NCI-H748 (cell line): ENCODE data around the gene FOXB2.
"Not testable (repeated sequence)": the region's sequence is repeated elsewhere in the genome, so short reads cannot be mapped to it uniquely, and the experiment has no call there.

ENCODE experiments used
- DNase-seq: peaks from one replicate; lab custom pipeline; 2025; ENCODE audit not compliant: unreplicated experiment; lab: John Stamatoyannopoulos, UW

FOXB2 gene

DNA sequence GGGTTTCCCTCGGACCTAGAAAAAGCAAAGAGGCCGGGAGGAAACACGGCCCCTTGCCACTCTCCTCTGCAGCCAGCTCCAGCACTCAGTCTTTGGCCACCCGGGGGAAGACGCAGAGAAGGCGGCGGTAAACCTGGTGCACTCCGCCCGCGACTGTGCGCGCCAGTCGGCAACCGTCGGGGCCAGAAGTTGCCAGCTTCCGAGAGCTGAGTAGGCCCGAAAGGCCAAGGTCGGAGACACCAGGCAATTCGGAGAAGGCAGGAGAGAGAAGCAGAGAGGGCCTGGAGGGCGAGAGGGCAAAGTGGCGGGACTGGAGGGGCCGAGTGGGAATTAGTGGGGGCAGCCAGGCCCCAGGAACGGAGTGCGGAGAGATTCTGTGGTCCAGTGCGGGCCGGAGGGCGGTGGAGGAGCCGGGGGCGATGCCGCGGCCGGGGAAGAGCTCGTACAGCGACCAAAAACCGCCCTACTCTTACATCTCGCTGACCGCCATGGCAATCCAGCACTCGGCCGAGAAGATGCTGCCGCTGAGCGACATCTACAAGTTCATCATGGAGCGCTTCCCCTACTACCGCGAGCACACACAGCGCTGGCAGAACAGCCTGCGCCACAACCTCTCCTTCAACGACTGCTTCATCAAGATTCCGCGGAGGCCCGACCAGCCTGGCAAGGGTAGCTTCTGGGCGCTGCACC, at the start of gene FOXB2:
Gene FOXB2 (plus strand): TSS at position 420 of the 690 bp plus-strand sequence. CDS start 0 bp downstream, at position 420.
- peak; percentile 59 for DNase-seq

GRCh38 chr9:76969716-76970115, 49.7 kb upstream of the FOXB2 start:
- DNase-seq, result no peak

DNA sequence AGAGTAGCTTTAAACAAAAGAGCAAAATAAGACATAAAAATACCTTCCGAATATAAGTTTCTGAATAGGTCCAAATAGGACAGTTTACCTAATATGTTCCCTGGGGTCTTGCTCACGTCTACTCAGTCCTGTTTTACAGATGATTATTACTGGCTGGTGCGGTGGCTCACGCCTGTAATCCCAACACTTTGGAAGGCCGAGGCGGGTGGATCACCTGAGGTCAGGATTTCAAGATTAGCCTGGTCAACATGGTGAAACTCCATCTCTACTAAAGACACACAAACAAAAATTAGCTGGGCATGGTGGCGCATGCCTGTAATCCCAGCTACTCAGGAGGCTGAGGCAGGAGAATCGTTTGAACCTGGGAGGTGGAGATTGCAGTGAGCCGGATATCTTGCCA, 40.6 kb upstream of the FOXB2 start:
- not testable (repeated sequence) for DNase-seq

DNA sequence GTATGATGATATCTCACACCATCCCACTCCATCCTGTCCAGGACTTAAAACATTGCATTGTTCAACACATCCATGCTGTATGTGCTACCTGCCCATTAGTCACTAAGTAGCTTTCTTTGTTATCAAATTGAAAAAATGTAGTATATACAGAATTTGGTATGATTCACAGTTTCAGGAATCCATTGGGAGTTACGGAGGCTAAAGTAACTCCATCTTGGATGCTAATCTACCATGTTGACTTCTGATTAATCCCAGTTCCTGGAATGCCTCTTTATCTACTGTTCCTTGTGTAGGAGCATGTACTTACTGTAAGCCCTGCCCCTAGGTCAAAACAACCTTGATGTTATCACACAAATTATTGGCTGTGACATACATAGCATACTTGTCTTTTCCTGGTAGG, 38.9 kb upstream of the FOXB2 start:
- DNase-seq, result no peak

GRCh38 chr9:76984486-76984885, 35.0 kb upstream of the FOXB2 start:
- DNase-seq, result no peak

DNA sequence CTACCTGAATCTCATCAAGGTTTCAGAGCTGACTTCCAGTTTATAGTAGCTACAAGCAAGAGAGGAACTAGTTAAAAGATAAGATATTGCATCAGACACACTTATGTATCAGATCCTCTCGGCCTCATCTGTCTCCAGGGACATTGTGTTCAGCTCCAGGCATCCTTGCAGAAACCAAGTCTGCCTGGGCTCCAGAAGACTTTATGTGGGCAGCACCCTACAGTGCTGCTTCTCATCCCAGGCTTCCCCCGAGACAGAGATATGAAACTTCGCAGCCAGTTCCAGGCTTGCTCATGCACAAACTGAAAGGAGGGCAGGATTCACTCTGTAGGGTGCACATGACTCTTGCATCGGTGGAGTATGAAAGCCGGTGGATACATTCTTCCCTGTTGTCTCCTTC, 33.9 kb upstream of the FOXB2 start:
- no peak for DNase-seq

DNA sequence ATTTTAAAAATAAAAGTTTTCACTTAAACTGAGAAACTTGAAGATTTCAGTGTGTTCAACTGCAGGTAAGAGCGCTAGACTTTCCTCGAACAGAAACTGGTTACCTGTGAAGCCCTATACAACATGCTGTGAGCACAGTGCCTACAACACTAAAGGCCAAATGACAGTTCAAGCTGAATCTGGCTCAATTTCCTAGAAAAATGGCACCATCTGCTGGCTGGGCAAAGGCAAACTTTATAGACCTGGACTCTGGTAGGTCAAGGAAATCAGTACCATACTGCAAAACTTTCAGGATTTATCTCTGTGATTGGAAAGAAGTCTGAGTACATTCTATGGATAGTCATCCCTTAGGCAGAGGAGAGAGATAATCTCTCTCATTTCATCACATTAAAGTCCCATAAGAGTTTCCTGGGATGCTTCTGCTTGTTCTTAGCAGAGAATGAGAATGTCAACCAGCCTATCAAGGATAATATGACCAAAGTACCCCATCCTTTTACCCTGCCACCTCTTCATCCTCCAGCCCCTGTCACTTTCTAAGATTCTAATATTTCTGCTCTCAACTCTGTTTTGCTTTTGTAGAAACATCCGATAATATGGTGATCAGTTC, 31.8 kb upstream of the FOXB2 start:
- peak; percentile 90 for DNase-seq

DNA sequence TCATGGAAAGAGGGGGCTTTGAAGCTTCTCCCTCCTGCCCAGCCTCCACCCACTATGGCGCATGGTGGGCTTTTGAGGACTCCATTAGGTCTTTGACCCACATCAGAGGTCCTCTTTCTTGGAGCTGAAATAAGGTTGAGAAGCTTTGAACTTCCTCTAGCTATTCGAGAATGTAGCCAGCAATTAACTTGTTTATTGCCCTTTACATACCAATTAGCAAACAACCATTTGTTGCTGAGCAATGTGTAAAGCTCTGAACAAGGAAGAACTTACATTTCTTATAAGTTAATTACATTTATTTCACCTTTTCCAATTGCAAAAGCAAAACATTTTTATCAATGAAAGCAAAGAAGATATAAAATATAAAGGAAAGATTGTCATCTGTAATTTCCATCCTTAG, 30.5 kb upstream of the FOXB2 start:
- DNase-seq, result no peak

DNA sequence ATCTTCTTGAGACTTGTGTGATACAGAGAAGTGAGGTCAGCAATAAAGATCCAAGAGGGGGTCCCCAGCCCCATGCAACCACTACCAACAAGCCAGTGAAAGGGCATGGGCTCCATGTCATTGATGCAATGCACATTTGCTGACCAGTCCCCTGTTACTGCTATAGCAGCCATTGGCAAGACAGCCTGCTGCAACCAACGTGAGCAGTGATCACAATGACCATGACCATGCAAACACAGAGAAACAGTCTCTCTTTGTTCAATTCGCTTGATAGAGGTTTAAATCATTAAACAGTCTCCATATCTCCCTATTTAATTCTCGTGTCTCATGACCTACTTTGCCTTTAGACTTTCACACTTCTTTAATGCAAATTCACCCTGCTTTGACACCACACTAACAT, 30.0 kb upstream of the FOXB2 start:
- DNase-seq, result no peak

DNA sequence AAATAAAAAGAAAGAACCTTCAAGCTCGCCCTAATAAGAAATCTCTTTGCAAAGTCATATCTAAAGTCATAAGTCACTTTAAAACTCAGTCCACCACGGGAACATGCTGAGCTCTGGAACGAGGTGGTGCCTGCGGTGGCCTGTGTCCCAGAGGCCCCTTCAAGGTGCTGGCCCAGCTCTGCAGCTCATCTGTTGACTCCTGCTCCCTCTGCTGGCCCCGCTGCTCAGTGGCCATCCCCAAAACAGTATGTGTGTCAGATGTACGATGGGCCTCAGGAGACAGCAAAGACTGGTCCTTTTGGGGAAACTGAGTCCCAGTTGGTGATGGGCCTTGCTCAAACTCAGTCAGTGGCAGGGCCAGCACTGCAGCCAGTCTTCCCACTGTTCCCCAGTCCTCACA, 22.8 kb upstream of the FOXB2 start:
- peak; percentile 50 for DNase-seq

GRCh38 chr9:76999261-76999660, 20.2 kb upstream of the FOXB2 start:
- no peak for DNase-seq

- peak; percentile 21 for DNase-seq
These were observed 19.1 kb upstream of the FOXB2 start for GRCh38 chr9:77000330-77000729.

DNA sequence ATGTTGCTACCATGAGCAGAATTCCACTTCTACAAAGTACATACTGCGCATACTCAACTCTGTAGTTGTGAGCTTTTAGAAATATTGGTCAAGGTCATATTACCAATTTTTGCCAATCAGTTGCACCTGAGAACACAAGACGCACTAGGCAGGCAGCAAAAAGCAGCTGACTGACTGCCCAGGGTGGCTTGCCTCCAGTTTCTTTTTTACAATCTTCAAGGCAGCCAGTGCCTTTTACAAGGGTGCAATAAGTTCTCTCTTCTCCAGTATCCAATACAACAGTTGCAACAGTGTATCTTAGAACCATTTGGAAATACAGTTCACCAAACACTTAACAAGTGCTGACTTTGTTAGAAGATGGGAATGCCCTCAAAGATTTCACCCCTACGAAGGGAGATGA, 16.1 kb upstream of the FOXB2 start:
- DNase-seq, result no peak

DNA sequence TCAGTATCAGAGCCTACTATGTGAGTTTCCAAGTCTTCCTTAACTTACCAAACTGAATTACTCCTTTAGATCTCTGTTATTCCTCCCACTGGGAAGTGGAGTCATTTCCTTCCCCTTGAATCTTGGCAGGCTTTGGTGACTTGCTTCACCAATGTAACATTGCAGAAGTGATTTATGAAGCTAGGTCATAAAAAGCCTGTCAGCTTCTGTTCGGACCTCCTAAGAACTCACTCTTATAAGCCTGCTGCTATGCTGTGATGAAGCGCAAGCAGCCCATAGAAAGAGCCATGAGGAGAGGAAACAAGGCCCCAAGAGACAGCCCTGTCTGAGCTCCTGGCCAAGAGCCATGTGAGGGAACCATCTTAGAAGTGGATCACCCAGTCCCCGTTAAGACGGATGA, 14.2 kb upstream of the FOXB2 start:
- no peak for DNase-seq

DNA sequence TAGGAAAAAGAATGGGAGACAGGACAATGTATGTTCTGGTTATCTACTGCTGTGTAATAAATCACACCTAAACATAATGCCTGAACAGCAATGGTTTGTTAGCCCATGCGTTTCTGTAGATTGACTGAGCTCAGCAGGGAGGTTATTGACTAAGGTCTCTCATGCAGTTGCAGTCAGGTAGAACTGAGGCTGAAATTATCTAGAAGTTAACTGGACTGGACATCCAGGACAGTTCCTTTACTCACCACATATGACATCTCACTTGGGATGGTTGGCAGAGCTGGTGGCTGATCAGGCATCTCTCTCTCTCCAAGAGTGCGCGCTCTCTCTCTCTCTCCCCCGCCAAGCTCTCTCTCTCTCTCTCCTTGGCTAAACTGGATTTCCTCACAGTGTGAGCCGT, 8.9 kb upstream of the FOXB2 start:
- DNase-seq, result peak; percentile 70

- peak; percentile 61 for DNase-seq
These were observed 7.3 kb upstream of the FOXB2 start for GRCh38 chr9:77011973-77012821.

DNA sequence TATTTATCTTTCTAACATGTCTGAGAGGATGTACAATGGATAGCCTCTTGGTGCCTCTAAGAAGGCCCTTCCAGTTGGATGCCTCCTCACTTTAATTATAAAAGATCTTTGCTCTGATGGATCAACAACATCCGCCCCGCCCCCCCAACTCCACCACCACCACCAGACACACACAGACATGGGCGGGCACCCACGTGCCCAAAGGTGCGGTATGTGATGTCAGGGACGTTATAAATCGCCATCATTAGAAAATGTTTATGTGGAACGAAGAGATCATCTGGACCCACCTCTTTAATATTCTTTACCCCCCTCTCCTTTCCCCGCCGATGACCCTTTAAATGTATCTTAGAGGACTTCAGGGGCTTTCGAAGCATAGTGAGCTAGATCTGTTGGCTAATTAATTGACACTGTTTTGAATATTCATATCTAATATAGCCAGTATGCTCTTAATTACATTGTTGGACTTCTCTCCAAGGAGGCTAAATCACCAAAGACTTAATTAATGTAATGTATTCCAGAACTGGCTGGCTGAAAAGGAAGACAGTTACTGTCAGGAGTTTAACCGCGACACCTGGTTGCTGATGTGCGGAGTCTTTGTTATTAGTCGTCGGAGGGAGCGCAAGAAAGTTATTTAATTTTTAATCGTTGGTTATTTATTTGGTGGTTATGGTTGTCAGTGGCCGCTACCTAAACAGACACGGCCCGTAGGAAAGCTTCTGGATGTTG, 6.1 kb upstream of the FOXB2 start:
- peak; percentile 38 for DNase-seq

- peak; percentile 56 for DNase-seq
These were observed 5.4 kb upstream of the FOXB2 start for GRCh38 chr9:77013932-77014596.

DNA sequence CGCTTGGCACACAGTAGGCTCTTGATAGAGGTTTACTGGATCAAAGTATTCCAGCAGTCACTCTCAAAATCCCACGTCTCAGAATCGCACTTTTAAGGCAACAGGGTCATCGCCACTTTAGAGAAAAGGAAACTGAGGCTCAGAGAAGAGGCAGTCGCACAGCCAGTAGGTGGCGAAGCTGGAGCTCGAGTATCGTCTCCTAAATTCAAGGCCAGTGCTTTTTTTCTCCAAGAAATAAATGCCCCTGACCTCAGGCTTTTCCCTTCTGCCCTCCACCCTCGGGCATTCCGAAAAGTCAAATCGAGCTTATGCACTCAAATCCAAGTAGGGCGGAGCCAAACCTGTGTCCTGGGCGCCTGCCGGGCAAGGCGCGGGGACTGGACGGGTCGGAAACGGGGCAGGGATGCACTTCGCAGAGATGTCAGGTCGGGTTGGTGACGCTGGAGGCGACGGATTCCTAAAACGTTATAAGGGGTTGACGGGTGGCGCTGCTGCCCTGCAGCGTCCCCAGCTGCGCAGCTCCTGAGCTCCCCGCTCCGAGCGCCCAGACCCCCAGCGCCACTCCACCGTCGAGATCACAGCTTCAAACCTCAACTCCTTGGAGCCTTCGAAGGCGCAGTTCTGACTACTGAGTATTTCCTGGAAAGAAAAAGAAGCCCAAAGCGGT, 4.7 kb upstream of the FOXB2 start:
- no peak for DNase-seq

DNA sequence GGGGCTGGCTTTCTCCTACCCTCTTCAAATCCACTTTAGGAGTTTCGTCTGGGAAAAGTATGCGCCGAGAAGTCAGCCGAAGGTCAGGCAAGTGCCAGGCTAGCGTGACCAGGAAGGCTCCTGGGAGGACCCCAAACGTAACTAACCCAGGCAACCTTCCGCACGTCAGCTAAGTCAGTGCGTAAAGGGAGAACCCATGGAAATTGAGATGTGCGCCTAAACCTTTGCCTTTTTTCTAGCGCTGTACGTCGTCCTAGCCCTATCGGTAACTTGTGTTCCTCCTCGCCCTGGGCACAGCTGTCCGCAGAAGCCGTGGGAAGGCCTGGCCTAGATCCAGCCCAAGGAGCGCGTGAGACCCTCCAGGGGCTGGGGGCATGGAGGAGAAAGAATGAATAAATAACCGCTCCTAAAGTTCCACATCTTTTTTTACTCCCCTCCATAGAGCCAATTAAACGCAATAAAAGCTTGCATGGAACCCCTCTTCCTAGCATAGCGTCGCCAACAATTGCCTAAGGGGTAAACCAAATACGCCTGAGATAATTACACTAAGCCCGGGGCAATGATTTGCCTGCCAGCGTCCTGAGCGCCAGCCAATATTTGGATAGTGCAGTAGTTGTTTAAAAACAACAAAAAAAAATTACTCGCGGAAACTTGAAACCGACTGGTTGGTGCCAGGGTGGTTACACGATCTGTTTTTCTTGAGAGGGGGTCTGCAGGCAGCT, 4.0 kb upstream of the FOXB2 start:
- DNase-seq, result peak; percentile 96
